ENCODE measurements around the gene OR6J1. TPM values are rescaled to one million over a fixed set of nuclear protein-coding genes. Genes with fewer than 3 reads are reported as not detected.

The OR6J1 gene
- total and polyA plus RNA-seq, 2 donors (not counting 3 experiments of a cell fraction or from before 2014, with no cell fraction given), result not detected

GRCh38 chr14:22601996-22602395 lies 42.2 kb downstream of the OR6J1 start:
- H3K9me3 ChIP-seq (replicated peaks; ENCODE audit: control insufficient read depth, insufficient read depth, low read length), result no peaks in the 10 kb centered on the region
- CTCF ChIA-PET, result interaction anchor here (0.8 to 2.7 kb wide), 3 partner anchors 10 to 51 kb away, joined by 3 to 16 read pairs (median 6); no protein-coding TSS in a partner anchor
- DNase-seq (ENCODE audit: low read depth, low spot score) (no peak), FAIRE-seq (no peak)
- no peaks in the 10 kb centered on the region for H3K27me3 ChIP-seq (ENCODE audit: control insufficient read depth in 2 of 2, insufficient read depth in 2 of 2, low read length in 2 of 2)
- H3K36me3 ChIP-seq (ENCODE audit: control insufficient read depth in 2 of 2, extremely low read depth in 1 of 2, insufficient read depth in 2 of 2, low read length in 2 of 2), result peaks cover 3 to 21% of the 10 kb centered on the region in 2 experiments
- TF ChIP-seq GATA2 (IDR thresholded peaks at IDR 0.05; ENCODE audit: insufficient read depth, insufficient read length, low read depth, low read length) (no peak), POLR2AphosphoS5 (IDR thresholded peaks at IDR 0.05; ENCODE audit: insufficient read depth, low read depth, low read length) (no peak), JUN (IDR thresholded peaks at IDR 0.05; ENCODE audit: borderline replicate concordance, insufficient read depth, insufficient read length, low read depth) (no peak), POLR2A (IDR thresholded peaks at IDR 0.05; ENCODE audit: low read depth, low read length) (no peak), MAX (IDR thresholded peaks at IDR 0.05; ENCODE audit: insufficient read depth, insufficient read length) (no peak)
- H3K9me1 ChIP-seq (replicated peaks; ENCODE audit: control insufficient read depth, extremely low read depth, insufficient read depth, low read length), result no peaks in the 10 kb centered on the region
- dilution Hi-C loops (cut with MboI; ENCODE audit: extremely low pct_ligation_motif_present, low sequenced_read_pairs) (no loop called here), intact Hi-C loops (cut with micrococcal nuclease) (no loop called here)
- no peak overlapping the region for H2AFZ ChIP-seq (ENCODE audit: low read depth, low read length)
- H4K20me1 ChIP-seq (replicated peaks; ENCODE audit: control insufficient read depth, extremely low read depth, insufficient read depth, low read length), result no peaks in the 10 kb centered on the region
- no peak overlapping the region for H3K4me3 ChIP-seq (replicated peaks in 1 of 3; ENCODE audit: insufficient read depth in 1 of 3, low read depth in 1 of 3, low read length in 3 of 3)
- BruUV-seq (replicated peaks), result no TSS peak
- POLR2A ChIA-PET, result no interaction called here
- peaks cover 14% of the 10 kb centered on the region for H3K4me1 ChIP-seq (ENCODE audit: control insufficient read depth, extremely low read depth, insufficient read depth, low read length)
- H3K9ac ChIP-seq (replicated peaks; ENCODE audit: extremely low read depth, insufficient read depth, low read length), result no peak overlapping the region
- H3K79me2 ChIP-seq (ENCODE audit: control insufficient read depth, insufficient read depth, low read length), result peaks cover 1% of the 10 kb centered on the region
- no peak overlapping the region for H3K27ac ChIP-seq (ENCODE audit: insufficient read depth, low read depth, low read length)
- no peak overlapping the region for H3K4me2 ChIP-seq (ENCODE audit: insufficient read depth, low read length)

GRCh38 chr14:22601456-22601855 lies 42.7 kb downstream of the OR6J1 start:
- Histone ChIP-seq H3K36me3 (ENCODE audit: control insufficient read depth in 2 of 2, extremely low read depth in 1 of 2, insufficient read depth in 2 of 2, low read length in 2 of 2) (peaks cover 3 to 20% of the 10 kb centered on the region in 2 experiments), H3K27ac (ENCODE audit: insufficient read depth, low read depth, low read length) (no peak overlapping the region), H4K20me1 (replicated peaks; ENCODE audit: control insufficient read depth, extremely low read depth, insufficient read depth, low read length) (no peaks in the 10 kb centered on the region), H3K4me2 (ENCODE audit: insufficient read depth, low read length) (no peak overlapping the region), H3K9me1 (replicated peaks; ENCODE audit: control insufficient read depth, extremely low read depth, insufficient read depth, low read length) (no peaks in the 10 kb centered on the region), H3K9ac (replicated peaks; ENCODE audit: extremely low read depth, insufficient read depth, low read length) (no peak overlapping the region), H3K79me2 (ENCODE audit: control insufficient read depth, insufficient read depth, low read length) (peaks cover 1% of the 10 kb centered on the region), H3K4me3 (replicated peaks in 1 of 3; ENCODE audit: insufficient read depth in 1 of 3, low read depth in 1 of 3, low read length in 3 of 3) (no peak overlapping the region), H3K4me1 (ENCODE audit: control insufficient read depth, extremely low read depth, insufficient read depth, low read length) (peaks cover 14% of the 10 kb centered on the region), H2AFZ (ENCODE audit: low read depth, low read length) (no peak overlapping the region), H3K9me3 (replicated peaks; ENCODE audit: control insufficient read depth, insufficient read depth, low read length) (no peaks in the 10 kb centered on the region), H3K27me3 (ENCODE audit: control insufficient read depth in 2 of 2, insufficient read depth in 2 of 2, low read length in 2 of 2) (no peaks in the 10 kb centered on the region)
- BruUV-seq (replicated peaks), result no TSS peak
- CTCF ChIA-PET, result interaction anchor here (0.8 to 2.7 kb wide), 2 partner anchors 31 to 52 kb away, joined by 3 to 16 read pairs; no protein-coding TSS in a partner anchor
- DNase-seq (ENCODE audit: low read depth, low spot score) (no peak), FAIRE-seq (no peak)
- POLR2A ChIA-PET, result no interaction called here
- dilution Hi-C loops (cut with MboI; ENCODE audit: extremely low pct_ligation_motif_present, low sequenced_read_pairs), result no loop called here
- intact Hi-C loops (cut with micrococcal nuclease), result no loop called here
- TF ChIP-seq FOS (IDR thresholded peaks at IDR 0.05; ENCODE audit: borderline replicate concordance, insufficient read depth, low read length), result no peak
- no peak for TF ChIP-seq JUN (IDR thresholded peaks at IDR 0.05; ENCODE audit: borderline replicate concordance, insufficient read depth, insufficient read length, low read depth)
- no peak for TF ChIP-seq MYC (IDR thresholded peaks at IDR 0.05; ENCODE audit: low read depth, low read length)
- TF ChIP-seq POLR2AphosphoS5 (IDR thresholded peaks at IDR 0.05; ENCODE audit: insufficient read depth, low read depth, low read length), result no peak
- TF ChIP-seq EZH2 (IDR thresholded peaks at IDR 0.05; ENCODE audit: borderline replicate concordance, low read depth, low read length, severe bottlenecking), result no peak
- no peak for TF ChIP-seq GATA2 (IDR thresholded peaks at IDR 0.05; ENCODE audit: insufficient read depth, insufficient read length, low read depth, low read length)
- TF ChIP-seq MAX (IDR thresholded peaks at IDR 0.05; ENCODE audit: insufficient read depth, insufficient read length), result no peak
- TF ChIP-seq POLR2A (IDR thresholded peaks at IDR 0.05; ENCODE audit: low read depth, low read length), result no peak
- no peak for TF ChIP-seq CTCF (IDR thresholded peaks at IDR 0.05; ENCODE audit: extremely low read depth in 1 of 2, insufficient read depth in 1 of 2, low read depth in 1 of 2, low read length in 2 of 2)
